Liver (tissue), 3 donors: ENCODE results near the gene AKR1C2.

ENCODE experiments used
- CTCF ChIP-seq: fragments of 150-350 bp; IDR thresholded peaks from 2 replicates; pipeline ENCODE4 v1.5.1; 2017; ENCODE audit warnings: improper control_type of control experiment, low read depth, low read length; ENCODE audit not compliant: missing input control
- GABPA ChIP-seq, 2 donors: IDR thresholded peaks in 1 of 2; conservative IDR thresholded peaks in 1 of 2; 2 replicates each; pipeline ENCODE4 v1.6.1; 2016; ENCODE audit warnings: antibody characterized with exemption in 2 of 2, mild to moderate bottlenecking in 1 of 2, moderate library complexity in 1 of 2
- HNF4A ChIP-seq, 2 donors: conservative IDR thresholded peaks; 2 replicates each; pipeline ENCODE4 v1.6.1; 2016; ENCODE audit warnings: antibody characterized with exemption in 2 of 2, mild to moderate bottlenecking in 2 of 2
- JUND ChIP-seq, 2 donors: IDR thresholded peaks; 2 replicates each; pipeline ENCODE4 v1.6.1; 2016; ENCODE audit warnings: antibody characterized with exemption in 2 of 2
- NR2F2 ChIP-seq: IDR thresholded peaks from 2 replicates; pipeline ENCODE4 v1.6.1; 2016; ENCODE audit warnings: antibody characterized with exemption
- RAD21 ChIP-seq, 2 donors: IDR thresholded peaks; 2 replicates each; pipeline ENCODE4 v1.6.1; 2016; ENCODE audit warnings: antibody characterized with exemption in 2 of 2, mild to moderate bottlenecking in 2 of 2
- SP1 ChIP-seq: IDR thresholded peaks from 2 replicates; pipeline ENCODE4 v1.6.1; 2018; ENCODE audit warnings: antibody characterized with exemption, mild to moderate bottlenecking
- TAF1 ChIP-seq: conservative IDR thresholded peaks from 2 replicates; pipeline ENCODE4 v1.6.1; 2016; ENCODE audit warnings: antibody characterized with exemption, mild to moderate bottlenecking
- TF ChIP-seq, protein P1 (sequence below): IDR thresholded peaks from 2 replicates; pipeline ENCODE4 v1.6.1; 2016; ENCODE audit warnings: antibody characterized with exemption
- TF ChIP-seq, protein P2 (sequence below): IDR thresholded peaks from 2 replicates; pipeline ENCODE4 v1.6.1; 2016; ENCODE audit warnings: antibody characterized with exemption
- TF ChIP-seq, protein P3 (sequence below): IDR thresholded peaks from 2 replicates; pipeline ENCODE4 v1.6.1; 2016; ENCODE audit warnings: antibody characterized with exemption, mild to moderate bottlenecking
- donor health status: healthy.
- donor health status: healthy.

DNA sequence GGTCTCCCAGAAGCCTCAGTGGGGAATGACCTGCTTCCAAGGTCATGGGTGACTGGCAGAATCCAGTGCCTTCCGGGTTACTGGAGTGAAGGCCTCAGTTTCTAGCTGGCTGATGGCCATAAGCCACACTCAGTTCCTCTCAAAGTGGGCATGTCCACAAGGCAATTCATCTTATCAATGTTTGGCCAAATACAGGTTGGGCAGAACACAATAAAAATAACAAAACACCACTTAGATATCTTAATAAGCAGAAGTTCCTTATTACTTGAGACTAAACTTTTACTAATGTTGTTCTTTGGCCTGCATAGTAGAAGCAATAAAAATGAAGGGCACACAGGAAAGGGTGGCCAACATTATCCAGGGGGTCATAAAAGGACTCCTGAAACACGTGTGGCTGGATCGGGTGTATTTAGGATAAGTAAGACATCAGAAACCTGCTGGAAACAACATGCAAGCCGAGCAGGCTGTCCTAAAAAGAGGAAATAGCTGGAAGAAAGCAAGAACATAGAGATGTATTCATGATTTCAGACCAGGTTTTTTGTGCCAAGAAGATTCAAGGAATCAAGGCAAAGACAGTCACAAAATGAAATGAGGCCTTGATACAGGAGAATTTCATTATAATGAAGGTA, 19.6 kb upstream of the AKR1C2 start:
- TF ChIP-seq CTCF (no peak), TAF1 (no peak), SP1 (no peak), GABPA (IDR thresholded peaks at IDR 0.05 in 1 of 2, conservative IDR thresholded peaks at IDR 0.05 in 1 of 2) (no peak), NR2F2 (no peak), RAD21 (IDR thresholded peaks at IDR 0.05) (no peak), HNF4A (conservative IDR thresholded peaks at IDR 0.05) (no peak), JUND (IDR thresholded peaks at IDR 0.05) (no peak)
- TF ChIP-seq, protein P1, sequence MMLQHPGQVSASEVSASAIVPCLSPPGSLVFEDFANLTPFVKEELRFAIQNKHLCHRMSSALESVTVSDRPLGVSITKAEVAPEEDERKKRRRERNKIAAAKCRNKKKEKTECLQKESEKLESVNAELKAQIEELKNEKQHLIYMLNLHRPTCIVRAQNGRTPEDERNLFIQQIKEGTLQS = no peak
- TF ChIP-seq, protein P2, sequence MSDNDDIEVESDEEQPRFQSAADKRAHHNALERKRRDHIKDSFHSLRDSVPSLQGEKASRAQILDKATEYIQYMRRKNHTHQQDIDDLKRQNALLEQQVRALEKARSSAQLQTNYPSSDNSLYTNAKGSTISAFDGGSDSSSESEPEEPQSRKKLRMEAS = no peak
- TF ChIP-seq, protein P3, sequence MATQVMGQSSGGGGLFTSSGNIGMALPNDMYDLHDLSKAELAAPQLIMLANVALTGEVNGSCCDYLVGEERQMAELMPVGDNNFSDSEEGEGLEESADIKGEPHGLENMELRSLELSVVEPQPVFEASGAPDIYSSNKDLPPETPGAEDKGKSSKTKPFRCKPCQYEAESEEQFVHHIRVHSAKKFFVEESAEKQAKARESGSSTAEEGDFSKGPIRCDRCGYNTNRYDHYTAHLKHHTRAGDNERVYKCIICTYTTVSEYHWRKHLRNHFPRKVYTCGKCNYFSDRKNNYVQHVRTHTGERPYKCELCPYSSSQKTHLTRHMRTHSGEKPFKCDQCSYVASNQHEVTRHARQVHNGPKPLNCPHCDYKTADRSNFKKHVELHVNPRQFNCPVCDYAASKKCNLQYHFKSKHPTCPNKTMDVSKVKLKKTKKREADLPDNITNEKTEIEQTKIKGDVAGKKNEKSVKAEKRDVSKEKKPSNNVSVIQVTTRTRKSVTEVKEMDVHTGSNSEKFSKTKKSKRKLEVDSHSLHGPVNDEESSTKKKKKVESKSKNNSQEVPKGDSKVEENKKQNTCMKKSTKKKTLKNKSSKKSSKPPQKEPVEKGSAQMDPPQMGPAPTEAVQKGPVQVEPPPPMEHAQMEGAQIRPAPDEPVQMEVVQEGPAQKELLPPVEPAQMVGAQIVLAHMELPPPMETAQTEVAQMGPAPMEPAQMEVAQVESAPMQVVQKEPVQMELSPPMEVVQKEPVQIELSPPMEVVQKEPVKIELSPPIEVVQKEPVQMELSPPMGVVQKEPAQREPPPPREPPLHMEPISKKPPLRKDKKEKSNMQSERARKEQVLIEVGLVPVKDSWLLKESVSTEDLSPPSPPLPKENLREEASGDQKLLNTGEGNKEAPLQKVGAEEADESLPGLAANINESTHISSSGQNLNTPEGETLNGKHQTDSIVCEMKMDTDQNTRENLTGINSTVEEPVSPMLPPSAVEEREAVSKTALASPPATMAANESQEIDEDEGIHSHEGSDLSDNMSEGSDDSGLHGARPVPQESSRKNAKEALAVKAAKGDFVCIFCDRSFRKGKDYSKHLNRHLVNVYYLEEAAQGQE = no peak
